ENCODE data around the gene MYBPHL.

The MYBPHL gene

DNA sequence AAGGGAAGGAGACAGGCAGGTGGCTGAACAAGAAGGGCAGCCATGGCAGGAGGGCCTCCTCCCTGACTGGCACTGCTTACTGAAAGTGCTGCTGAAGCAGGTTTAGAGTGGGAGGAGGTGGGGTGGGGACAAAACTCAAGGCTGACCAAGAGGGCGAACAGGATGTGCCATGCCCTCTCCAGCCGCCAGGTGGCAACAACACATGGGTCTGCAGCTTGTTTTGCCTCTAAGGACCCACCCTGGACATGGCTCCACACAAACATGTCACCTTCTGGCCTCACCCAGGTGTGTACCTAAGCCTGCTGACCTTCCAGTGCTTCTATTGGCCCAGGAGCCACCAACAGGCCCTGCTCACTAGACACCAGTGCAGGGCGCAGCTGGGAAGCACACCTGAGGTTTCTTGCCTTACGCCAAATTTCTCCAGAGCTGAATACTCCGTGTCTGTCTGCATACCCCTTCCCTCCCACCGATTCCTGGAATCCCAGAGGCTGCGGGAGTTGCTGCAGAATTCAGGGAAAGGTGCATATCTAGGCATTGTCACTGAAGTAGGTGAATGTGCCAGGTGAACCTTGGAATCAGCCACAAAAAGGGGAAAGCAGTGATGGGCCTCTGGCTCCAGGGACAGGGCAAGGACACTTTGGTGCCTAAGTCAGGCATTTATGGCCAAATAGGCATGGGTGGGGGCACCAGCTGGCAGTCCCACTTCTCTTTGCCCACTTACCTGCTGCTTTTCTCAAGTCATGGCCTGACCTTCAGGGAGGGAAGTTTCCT lies 29.2 kb downstream of the MYBPHL start:
- peak; percentile 53 for DNase-seq

DNA sequence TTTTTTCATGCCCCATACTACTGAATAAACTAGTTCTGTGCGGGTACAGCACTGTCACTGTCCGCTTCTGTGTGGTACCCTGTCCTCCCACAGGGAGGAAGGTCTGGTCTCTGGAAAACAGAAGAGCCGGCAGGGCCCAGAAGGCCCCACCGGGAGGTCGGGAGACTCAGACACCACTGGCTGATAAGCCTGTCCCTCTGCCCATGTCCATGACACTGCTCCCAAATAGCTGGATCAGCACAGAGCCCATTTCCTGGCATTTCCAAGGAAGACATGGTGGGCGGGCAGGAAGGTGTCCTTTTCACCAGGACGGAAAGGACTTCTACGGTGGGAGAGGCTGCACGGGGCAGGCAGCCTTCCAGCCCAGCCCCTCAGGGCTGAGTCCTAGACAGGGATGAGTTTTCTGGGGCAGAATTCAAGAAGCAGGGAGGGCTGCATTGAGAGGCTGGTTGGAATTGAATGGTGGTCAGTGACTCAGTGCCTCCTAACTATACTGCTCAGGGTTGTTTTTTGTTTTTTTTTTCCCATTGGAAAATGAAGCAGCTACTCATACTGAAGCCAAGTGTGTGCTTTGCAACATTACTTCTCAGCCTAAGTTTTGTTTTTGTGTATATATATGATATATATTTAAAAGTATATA lies 31.0 kb downstream of the MYBPHL start:
- no peak for DNase-seq

DNA sequence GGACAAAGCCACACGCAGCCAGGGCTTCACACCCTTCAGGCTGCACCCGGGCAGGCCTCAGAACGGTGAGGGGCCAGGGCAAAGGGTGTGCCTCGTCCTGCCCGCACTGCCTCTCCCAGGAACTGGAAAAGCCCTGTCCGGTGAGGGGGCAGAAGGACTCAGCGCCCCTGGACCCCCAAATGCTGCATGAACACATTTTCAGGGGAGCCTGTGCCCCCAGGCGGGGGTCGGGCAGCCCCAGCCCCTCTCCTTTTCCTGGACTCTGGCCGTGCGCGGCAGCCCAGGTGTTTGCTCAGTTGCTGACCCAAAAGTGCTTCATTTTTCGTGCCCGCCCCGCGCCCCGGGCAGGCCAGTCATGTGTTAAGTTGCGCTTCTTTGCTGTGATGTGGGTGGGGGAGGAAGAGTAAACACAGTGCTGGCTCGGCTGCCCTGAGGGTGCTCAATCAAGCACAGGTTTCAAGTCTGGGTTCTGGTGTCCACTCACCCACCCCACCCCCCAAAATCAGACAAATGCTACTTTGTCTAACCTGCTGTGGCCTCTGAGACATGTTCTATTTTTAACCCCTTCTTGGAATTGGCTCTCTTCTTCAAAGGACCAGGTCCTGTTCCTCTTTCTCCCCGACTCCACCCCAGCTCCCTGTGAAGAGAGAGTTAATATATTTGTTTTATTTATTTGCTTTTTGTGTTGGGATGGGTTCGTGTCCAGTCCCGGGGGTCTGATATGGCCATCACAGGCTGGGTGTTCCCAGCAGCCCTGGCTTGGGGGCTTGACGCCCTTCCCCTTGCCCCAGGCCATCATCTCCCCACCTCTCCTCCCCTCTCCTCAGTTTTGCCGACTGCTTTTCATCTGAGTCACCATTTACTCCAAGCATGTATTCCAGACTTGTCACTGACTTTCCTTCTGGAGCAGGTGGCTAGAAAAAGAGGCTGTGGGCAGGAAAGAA lies 32.0 kb downstream of the MYBPHL start:
- DNase-seq, result no peak

DNA sequence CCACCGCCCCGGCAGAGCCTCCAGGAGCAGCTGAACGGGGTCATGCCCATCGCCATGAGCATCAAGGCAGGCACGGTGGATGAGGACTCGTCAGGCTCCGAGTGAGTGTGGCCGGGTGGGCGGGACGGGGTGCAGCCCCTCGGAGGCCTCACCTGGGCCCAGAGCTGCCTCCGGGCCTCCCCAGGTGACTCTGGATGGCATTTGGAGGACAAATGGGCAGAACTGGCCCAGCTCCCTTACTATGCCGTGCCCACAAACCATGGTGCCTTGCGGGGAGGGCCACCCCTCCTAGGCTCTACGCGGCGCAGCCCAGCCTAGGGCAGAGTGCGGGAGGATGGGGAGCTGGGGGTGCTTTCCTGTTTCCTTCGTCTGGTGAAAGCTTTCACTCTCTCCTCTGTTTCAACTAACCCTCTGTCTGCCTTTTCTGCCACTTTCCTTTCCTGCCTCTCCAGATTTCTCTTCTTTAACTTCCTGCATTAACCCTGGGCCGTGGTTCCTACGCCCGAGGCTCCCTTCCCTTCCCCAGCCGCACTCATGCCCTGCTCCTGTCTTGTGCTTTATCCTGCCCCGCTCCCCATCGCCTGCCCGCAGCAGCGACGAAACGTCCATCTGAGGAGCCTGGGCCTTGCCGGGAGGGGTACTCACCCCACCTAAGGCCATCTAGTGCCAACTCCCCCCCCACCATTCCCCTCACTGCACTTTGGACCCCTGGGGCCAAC lies 33.1 kb downstream of the MYBPHL start:
- DNase-seq, result no peak

DNA sequence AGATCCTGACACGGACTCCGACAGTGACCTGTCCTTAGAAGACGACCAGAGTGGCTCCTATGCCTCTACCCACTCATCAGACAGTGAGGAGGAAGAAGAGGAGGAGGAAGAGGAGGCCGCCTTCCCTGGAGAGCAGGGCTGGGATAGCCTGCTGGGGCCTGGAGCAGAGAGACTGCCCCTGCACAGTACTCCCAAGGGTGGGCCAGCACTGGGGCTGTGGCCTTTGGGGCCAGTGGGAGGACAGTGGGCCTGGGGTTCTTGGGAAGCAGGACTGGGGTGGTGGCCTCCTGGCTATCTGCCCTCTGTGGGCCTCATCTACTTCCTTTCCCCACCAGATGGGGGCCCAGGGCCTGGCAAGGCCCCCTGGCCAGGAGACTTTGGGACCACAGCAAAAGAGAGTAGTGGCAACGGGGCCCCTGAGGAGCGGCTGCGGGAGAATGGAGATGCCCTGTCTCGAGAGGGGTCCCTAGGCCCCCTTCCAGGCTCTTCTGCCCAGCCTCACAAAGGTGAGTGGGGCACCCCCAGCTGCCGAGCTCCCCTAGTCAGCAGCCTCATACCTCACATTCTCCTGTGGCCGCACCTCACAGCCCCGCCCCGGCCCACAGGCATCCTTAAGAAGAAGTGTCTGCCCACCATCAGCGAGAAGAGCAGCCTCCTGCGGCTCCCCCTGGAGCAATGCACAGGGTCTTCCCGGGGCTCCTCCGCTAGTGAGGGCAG lies 33.8 kb downstream of the MYBPHL start:
- no peak for DNase-seq

DNA sequence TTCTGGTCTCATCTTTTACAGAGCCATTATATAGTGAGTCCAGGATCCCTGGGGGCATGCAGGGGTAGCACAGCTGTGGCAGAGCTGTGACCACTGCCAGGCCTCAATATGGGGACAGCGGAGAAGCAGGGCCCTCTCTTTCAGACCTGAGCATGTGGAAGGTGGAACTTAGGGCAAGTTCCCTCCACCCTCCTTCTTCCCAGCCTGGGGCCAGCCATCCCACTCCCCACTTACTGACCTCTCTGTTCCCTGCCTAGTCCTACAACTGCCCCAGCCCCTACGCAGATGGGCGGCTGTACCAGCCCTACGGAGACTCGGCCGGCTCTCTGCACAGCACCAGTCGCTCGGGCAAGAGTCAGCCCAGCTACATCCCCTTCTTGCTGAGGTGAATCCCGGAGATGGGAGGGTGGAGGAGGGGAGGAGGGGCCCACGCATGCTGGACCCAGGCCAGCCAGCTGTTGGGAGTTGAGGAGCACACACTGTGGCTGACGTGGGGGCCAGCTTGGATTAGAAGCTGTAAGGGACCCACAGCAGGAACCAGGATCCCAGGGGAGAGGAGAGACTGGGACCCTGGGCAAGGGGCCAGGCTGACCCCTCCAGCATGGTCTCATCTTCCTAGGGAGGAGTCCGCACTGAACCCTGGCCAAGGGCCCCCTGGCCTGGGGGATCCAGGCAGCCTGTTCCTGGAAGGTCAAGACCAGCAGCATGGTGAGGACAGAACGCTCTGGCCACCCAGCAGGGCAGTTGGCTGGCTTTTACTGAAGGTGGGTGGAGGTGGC lies 34.6 kb downstream of the MYBPHL start:
- DNase-seq, result no peak

DNA sequence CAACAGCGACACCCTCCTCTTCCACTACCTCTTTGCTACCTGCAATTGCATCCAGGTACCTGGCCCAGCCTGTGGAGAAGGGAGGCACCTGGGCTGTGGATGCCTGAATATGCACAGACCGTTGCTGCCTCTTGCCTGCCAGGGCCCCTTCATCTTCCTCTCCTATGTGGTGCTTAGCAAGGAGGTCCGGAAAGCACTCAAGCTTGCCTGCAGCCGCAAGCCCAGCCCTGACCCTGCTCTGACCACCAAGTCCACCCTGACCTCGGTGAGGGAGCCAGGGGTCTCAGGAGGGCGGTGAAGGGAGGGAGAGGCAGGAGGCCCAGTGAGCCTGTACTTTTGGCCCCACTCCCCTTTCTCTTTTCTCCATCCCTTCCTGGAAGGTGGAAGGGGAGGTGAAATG lies 35.4 kb downstream of the MYBPHL start:
- no peak for DNase-seq

DNA sequence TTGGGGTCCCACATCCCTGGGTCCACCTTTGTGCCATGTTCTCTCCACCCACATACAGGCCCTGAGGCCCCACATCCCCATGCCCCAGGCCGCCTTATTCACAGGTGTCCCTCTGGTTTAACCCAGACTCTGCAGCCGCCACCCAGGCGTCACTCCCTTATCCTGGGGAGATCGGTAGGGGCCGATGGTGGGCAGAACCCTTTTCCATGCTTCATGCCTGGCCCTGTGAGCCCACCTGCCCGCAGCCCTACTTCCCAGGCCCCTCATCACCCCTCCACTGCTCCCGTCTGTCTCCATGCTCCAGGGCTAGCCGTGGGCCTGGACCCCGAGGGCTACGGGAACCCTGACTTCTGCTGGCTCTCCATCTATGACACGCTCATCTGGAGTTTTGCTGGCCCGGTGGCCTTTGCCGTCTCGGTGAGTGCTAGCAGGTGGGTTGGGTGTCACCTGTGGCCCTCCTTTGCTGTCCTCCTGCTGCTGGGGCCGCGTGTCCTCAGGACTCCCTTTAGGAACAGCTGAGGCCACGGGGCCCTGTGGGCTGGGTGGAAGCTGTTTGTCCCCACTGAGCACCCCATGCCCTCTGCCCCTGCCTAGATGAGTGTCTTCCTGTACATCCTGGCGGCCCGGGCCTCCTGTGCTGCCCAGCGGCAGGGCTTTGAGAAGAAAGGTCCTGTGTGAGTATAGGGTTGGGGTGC lies 36.0 kb downstream of the MYBPHL start:
- DNase-seq, result no peak

DNA sequence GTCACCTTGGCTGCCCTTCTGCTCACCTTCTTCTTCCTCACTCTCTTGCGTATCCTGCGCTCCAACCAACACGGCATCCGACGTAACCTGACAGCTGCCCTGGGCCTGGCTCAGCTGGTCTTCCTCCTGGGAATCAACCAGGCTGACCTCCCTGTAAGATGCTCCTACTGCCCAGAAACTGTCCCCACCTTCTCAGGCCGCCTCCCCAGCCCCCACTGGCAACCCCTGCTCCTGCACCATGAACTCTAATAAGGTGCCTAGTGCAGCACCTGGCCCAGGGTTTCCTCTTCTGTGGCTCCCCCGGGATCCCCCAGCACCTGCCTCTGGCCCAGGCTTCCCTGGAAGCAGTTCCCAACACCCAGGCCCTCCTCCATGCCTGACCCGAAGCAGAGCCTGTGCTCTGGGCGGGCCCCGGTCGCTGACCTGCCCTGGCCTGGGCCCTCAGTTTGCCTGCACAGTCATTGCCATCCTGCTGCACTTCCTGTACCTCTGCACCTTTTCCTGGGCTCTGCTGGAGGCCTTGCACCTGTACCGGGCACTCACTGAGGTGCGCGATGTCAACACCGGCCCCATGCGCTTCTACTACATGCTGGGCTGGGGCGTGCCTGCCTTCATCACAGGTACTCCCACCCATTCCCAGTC lies 36.7 kb downstream of the MYBPHL start:
- no peak for DNase-seq

DNA sequence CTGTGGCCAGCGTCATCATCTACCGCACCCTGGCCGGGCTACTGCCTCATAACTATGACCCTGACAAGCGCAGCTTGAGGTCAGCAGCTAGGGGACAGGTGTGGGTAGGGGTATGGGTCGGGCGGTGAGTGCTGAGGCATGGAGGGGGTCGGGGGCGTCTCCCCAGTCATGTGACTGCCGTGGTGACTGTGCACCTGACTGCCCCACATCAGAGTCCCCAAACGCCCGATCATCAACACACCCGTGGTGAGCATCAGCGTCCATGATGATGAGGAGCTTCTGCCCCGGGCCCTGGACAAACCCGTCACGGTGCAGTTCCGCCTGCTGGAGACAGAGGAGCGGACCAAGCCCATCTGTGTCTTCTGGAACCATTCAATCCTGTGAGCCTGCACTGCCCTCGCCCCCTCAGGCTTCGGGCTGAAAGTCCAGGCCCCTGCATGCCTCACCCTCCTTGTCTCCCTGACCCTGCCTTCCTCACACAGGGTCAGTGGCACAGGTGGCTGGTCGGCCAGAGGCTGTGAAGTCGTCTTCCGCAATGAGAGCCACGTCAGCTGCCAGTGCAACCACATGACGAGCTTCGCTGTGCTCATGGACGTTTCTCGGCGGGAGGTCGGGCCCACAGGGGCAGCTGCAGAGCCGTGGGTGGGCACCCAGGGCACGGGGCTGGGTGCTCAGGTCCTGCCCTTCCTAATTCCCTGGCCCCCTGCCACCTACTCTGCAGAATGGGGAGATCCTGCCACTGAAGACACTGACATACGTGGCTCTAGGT lies 37.4 kb downstream of the MYBPHL start:
- no peak for DNase-seq

DNA sequence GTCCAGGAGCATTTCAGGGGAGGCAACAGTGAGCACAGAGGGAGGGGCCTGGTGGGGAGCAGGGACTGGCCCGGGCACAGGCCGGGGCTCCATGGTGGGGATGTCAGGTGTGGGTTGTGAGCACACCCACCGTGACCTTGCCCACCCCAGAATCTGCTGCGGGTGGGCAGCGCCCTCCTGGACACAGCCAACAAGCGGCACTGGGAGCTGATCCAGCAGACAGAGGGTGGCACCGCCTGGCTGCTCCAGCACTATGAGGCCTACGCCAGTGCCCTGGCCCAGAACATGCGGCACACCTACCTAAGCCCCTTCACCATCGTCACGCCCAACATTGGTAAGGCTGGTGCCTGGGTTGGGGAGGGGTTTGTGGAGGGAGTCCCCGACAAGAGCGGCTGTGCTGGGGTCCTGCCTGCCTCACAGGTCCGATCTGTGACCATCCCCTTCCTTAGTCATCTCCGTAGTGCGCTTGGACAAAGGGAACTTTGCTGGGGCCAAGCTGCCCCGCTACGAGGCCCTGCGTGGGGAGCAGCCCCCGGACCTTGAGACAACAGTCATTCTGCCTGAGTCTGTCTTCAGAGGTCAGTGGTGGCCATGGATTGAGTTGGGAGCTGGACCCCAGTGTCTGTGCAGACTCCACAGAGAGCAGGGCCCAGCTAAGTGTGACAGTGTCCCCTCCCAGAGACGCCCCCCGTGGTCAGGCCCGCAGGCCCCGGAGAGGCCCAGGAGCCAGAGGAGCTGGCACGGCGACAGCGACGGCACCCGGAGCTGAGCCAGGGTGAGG lies 38.2 kb downstream of the MYBPHL start:
- DNase-seq, result no peak

DNA sequence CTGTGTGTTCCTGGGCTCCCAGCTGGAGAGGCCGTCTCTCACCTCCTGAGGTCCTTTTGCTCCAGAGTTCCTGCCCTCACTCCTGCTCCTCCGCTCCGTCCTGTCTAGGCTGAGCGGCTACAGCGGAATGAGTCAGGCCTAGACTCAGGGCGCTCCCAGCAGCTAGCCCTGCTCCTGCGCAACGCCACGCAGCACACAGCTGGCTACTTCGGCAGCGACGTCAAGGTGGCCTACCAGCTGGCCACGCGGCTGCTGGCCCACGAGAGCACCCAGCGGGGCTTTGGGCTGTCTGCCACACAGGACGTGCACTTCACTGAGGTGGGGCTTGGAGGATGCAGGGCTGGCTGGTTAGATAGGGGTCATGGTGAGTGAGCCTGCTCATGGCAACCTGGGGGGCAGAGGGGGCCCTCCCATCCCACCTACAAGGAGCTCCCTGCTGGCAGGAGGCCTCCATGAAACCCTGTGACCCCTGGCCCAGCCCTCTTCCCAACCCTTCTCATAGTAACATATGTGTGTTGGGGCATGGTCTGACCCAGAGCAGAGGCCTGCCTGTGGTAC lies 39.0 kb downstream of the MYBPHL start:
- DNase-seq, result no peak

DNA sequence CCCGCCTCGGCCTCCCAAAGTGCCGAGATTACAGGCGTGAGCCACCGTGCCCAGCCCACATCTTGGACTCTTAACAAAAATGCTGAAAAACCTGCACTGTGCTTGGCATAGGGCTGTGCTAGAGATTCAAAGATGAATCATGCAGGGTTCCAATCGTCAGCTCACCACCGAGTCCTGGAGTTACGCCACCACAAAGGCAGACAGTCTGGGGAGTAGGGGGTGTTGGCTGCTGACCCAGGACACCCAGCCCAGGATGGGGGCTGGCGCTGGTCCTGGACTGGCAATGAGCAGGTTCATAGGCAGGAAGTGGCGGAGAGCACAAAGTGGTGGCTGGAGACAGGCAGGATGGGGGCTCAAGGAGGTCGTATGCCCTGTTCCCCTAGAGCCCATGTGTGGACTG lies 39.8 kb downstream of the MYBPHL start:
- DNase-seq, result no peak

DNA sequence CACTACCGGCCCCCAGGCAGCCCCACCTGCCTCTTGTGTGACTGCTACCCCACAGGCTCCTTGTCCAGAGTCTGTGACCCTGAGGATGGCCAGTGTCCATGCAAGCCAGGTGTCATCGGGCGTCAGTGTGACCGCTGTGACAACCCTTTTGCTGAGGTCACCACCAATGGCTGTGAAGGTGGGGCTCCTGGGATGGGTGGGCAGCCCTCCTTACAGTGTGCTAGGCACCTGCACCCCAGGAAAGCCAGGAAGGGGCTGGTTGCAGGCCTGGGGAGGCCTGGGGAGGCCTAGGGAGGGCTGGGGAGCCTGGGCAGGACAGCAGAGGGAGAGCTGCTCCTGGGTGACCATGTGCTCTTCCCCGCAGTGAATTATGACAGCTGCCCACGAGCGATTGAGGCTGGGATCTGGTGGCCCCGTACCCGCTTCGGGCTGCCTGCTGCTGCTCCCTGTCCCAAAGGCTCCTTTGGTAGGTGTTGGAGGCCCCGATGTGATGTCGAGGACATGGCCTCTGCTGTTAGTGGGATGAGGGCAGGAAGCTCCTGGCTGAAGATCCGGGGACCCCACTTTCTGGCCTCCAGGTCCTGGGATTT lies 41.0 kb downstream of the MYBPHL start:
- no peak for DNase-seq

DNA sequence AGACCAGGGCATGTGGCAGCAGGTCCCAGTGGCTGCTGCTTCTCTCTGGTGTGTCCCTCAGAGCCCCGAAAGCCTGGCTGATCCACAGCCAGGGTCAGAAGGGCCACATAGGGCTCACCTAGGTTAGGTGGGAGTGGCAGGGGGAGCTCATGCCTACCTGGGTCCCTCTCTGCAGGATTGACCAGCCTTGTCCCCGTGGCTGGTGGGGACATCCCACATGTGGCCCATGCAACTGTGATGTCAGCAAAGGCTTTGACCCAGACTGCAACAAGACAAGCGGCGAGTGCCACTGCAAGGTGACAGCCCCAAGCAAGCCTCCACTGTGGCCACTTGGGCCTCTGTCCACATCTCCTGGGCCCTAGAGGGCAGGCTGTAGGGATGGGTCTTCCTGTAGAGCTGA lies 41.8 kb downstream of the MYBPHL start:
- DNase-seq, result no peak

DNA sequence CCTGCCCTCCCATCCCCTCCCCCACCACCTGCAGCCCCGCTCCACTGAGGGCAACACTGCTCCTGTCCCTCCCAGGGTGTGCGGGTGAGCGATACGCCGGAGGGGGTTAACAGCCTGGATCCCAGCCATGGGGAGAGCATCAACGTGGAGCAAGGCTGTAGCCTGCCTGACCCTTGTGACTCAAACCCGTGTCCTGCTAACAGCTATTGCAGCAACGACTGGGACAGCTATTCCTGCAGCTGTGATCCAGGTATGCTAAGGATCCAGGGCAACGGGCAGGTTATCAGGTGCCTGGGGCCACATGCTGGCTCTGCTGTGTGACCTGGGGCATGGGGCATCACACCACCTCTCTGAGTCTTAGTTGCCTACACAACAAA lies 42.4 kb downstream of the MYBPHL start:
- DNase-seq, result no peak

DNA sequence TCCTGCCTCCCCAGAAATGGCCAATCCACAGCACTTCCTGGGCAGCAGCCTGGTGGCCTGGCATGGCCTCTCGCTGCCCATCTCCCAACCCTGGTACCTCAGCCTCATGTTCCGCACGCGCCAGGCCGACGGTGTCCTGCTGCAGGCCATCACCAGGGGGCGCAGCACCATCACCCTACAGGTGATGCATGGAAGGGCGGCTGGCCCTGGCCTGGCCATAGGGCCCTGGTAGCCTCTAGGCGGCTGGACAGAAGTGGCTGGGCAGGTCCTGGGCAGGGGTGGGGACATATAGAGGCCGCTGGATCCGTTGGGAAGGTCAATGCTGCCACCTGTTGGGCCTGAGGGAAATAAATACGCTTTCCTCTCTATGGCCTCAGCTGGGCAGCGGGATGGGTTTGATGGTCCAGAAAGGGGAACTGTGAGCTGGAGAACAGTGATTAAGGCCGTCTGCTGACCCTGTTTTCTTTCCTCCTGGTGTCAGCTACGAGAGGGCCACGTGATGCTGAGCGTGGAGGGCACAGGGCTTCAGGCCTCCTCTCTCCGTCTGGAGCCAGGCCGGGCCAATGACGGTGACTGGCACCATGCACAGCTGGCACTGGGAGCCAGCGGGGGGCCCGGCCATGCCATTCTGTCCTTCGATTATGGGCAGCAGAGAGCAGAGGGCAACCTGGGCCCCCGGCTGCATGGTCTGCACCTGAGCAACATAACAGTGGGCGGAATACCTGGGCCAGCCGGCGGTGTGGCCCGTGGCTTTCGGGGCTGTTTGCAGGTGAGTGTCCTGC lies 43.0 kb downstream of the MYBPHL start:
- peak; percentile 77 for DNase-seq
